ENCODE results near the gene AGMAT. TPM values are rescaled to one million over a fixed set of nuclear protein-coding genes. Genes with fewer than 3 reads are reported as not detected.

Gene AGMAT
- total and polyA plus RNA-seq, 2 of the 8 experiments (the other 6 are each of a cell fraction or from before 2014, with no cell fraction given) = 3.7 to 5.8 TPM

DNA sequence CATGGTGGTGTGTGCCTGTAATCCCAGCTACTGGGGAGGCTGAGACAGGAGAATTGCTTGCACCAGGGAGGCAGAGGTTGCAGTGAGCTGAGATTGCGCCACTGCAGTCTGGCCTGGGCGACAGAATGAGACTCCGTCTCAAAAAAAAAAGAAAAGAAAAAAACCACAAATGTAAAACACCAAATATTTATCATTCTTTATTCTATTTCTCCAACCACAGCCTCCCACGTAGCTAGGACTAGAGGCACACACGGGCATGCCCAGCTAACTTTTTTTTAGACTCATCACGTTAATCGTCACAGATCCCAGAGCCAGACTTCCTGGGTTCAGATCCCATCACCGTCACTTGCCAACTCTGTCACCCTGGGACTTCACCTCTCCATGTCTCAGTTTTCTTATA is 44.7 kb downstream of the AGMAT start:
- Histone ChIP-seq H3K79me1 (ENCODE audit: low read depth, low read length) (no peaks in the 10 kb centered on the region), H3K79me2 (ENCODE audit: control insufficient read depth in 1 of 2, insufficient read depth in 2 of 2, low read length in 2 of 2) (no peaks in the 10 kb centered on the region), H2BK120ac (replicated peaks; ENCODE audit: low read depth, low read length) (no peak overlapping the region), H3K14ac (ENCODE audit: insufficient read length) (no peak overlapping the region), H4K5ac (ENCODE audit: insufficient read length, low read depth, low read length) (no peak overlapping the region), H3K18ac (ENCODE audit: extremely low read depth, low read length) (no peak overlapping the region), H4K20me1 (replicated peaks in 1 of 2; ENCODE audit: control insufficient read depth in 1 of 2, insufficient read depth in 2 of 2, low read length in 2 of 2) (no peaks in the 10 kb centered on the region), H2BK20ac (ENCODE audit: low read length) (no peak overlapping the region), H3K9me3 (ENCODE audit: insufficient read depth in 2 of 2, low read depth in 1 of 2, low read length in 1 of 2) (no peaks in the 10 kb centered on the region), H3K4me3 (ENCODE audit: extremely low read depth in 1 of 4, insufficient read depth in 2 of 4, low read depth in 3 of 4, low read length in 4 of 4) (no peak overlapping the region), H3K27ac (ENCODE audit: low read depth, low read length) (no peak overlapping the region), H2BK12ac (ENCODE audit: low read depth, low read length) (no peak overlapping the region), H4K8ac (ENCODE audit: extremely low read depth, insufficient read depth, low read length) (no peak overlapping the region), H3K4me1 (replicated peaks in 1 of 4; ENCODE audit: control insufficient read depth in 3 of 4, insufficient read depth in 4 of 4, low read length in 3 of 4) (no peaks in the 10 kb centered on the region), H3K4me2 (ENCODE audit: insufficient read depth in 1 of 2, low read depth in 2 of 2, low read length in 2 of 2) (no peak overlapping the region), H3K56ac (replicated peaks; ENCODE audit: insufficient read length, low read depth, low read length) (no peak overlapping the region), H3K36me3 (ENCODE audit: control insufficient read depth in 2 of 4, insufficient read depth in 4 of 4, low read length in 3 of 4) (peaks cover 4 to 59% (median 23%) of the 10 kb centered on the region in 4 experiments), H2BK5ac (ENCODE audit: low read depth, low read length) (no peak overlapping the region), H2BK15ac (ENCODE audit: low read length) (no peak overlapping the region), H2AK5ac (ENCODE audit: low read depth, low read length) (no peak overlapping the region), H4K91ac (replicated peaks; ENCODE audit: insufficient read length, low read length) (no peak overlapping the region), H3K23me2 (ENCODE audit: low read depth, low read length) (no peaks in the 10 kb centered on the region), H3K4ac (replicated peaks; ENCODE audit: insufficient read length, low read depth, low read length) (no peak overlapping the region), H3K27me3 (replicated peaks in 1 of 4; ENCODE audit: control insufficient read depth in 3 of 4, extremely low read depth in 1 of 4, insufficient read depth in 3 of 4, low read length in 3 of 4) (no peaks in the 10 kb centered on the region), H3K23ac (ENCODE audit: insufficient read length) (no peak overlapping the region), H2AFZ (ENCODE audit: low read length) (no peak overlapping the region), H3K9ac (replicated peaks in 1 of 4; ENCODE audit: extremely low read depth in 1 of 4, low read depth in 3 of 4, low read length in 3 of 4) (no peak overlapping the region)
- ChIA-PET CTCF (ENCODE audit: partially characterized antibody) (interaction anchor here (0.6 kb wide), 1 partner anchor 1535 kb away, joined by 3 read pairs; no protein-coding TSS in a partner anchor), POLR2A (ENCODE audit: partially characterized antibody) (no interaction called here)
- DNase-seq (ENCODE audit: low read depth in 1 of 2, low spot score in 2 of 2) (no peak), FAIRE-seq (no peak)
- WGBS, 2 experiments (ENCODE audit: extremely low coverage in 1 of 2, insufficient coverage in 1 of 2, insufficient read length in 1 of 2, insufficient replicate concordance in 2 of 2, low coverage in 1 of 2, low lambda C conversion rate in 2 of 2, missing lambda C conversion rate in 1 of 2) = 94% methylated on average over 8 of the region's 8 CpGs; no CpG with 5 or more reads in 1 of the 2 experiments
- no peak for TF ChIP-seq ASH2L (IDR thresholded peaks at IDR 0.05; ENCODE audit: low read length)
- no peak for TF ChIP-seq MAX (IDR thresholded peaks at IDR 0.05)
- TF ChIP-seq KDM1A (IDR thresholded peaks at IDR 0.05; ENCODE audit: borderline replicate concordance, low read length) = no peak
- TF ChIP-seq KDM4A (IDR thresholded peaks at IDR 0.05; ENCODE audit: low read depth, low read length, severe bottlenecking) = no peak
- TF ChIP-seq CHD1 (IDR thresholded peaks at IDR 0.05; ENCODE audit: low read depth, low read length) = no peak
- no peak for TF ChIP-seq GTF2F1 (IDR thresholded peaks at IDR 0.05; ENCODE audit: borderline replicate concordance, low read depth, low read length)
- TF ChIP-seq KDM5A (IDR thresholded peaks at IDR 0.05; ENCODE audit: low read length) = no peak
- TF ChIP-seq CTCF (IDR thresholded peaks at IDR 0.05; ENCODE audit: control extremely low read depth in 1 of 3, insufficient read depth in 1 of 3, low read depth in 1 of 3, low read length in 3 of 3) = no peak
- TF ChIP-seq SUZ12 (IDR thresholded peaks at IDR 0.05; ENCODE audit: low read length) = no peak
- TF ChIP-seq, protein P1, sequence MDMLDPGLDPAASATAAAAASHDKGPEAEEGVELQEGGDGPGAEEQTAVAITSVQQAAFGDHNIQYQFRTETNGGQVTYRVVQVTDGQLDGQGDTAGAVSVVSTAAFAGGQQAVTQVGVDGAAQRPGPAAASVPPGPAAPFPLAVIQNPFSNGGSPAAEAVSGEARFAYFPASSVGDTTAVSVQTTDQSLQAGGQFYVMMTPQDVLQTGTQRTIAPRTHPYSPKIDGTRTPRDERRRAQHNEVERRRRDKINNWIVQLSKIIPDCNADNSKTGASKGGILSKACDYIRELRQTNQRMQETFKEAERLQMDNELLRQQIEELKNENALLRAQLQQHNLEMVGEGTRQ (IDR thresholded peaks at IDR 0.05; ENCODE audit: low read length) = no peak
- TF ChIP-seq CREB1 (IDR thresholded peaks at IDR 0.05) = no peak
